NCI-H2196 (cell line): ENCODE data around the gene ZP1.

ENCODE experiments used
- DNase-seq: peaks from one replicate; lab custom pipeline; 2025; ENCODE audit not compliant: unreplicated experiment; lab: John Stamatoyannopoulos, UW

ZP1 gene

DNA sequence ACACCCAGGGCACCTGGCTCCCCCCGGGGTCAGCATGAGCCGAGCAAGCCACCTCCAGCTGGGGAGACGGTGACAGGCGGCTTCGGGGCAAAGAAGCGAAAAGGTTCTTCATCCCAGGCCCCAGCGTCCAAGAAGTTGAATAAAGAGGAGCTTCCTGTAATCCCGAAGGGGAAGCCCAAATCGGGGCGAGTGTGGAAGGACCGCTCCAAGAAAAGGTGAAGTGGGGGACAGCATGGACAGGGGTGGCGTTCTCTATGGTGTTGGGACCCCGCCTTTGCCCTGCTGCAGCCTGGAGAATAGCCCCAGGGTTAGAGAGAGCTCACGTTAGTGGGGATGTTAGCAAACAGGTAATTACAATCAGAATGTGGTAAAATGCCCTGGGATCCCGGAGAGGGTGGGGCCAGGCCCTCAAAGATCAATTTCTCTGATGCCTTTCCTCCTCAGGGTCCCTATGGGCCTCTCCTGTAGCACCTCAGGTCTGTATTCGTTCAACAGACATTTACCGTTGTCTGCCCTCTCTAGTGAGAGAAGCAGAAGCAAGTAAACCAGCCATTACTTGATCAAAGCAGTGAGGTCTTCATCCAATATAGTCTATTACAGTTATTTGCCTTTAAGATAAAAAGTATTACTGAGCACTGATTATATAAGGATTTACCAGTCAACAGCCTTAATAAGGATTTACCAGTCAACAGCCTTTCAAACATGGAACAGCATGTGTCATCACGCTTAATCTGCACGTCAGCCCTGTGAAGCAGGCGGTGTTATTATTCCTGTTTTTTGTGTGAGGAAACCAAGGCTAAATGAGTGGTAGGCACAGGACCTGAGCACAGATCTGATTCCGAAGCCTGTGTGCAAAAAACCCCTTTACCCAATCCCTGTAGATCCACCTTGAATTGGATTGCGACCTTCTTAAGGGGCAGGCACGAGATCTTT, 24.4 kb upstream of the ZP1 start:
- DNase-seq: no peak

DNA sequence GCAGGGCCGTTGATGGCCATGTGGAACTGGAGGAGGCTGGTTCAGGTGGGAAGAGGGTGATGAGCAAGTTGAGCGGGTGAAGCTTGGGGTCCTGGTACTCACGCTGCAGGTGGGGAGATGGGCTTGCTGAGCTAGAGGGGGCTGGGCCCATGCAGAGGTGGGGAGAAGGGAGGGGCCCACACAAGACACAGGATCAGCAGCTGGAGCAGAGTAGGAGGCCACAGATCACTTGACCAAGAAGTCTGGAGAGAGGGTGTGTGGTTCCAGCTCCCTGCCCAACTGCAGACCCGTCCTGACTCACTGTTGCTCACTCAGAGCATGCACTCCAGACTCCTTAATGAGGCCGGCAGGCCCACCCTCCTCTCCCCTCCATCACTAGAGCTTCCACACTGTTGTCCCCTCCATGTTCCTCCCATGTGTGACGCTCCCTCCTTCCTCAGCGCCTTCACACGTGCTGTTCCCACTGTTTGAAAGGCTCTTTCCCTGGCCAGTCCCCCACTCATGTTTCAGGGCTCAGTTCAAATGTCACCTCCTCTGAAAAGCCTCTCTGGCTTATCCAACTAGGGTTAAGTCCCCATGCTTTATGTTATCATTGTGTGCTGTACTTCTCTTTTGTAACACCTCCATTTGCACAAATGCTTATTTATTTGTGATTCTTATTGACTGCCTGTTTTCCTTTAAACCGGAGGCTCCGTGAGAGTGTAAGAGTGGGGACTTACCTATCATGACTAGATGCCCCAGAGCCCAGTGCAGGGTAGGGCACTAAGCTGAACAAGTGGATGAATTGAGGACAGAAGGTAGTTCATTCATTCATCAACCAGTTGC, 23.1 kb upstream of the ZP1 start:
- DNase-seq: no peak

DNA sequence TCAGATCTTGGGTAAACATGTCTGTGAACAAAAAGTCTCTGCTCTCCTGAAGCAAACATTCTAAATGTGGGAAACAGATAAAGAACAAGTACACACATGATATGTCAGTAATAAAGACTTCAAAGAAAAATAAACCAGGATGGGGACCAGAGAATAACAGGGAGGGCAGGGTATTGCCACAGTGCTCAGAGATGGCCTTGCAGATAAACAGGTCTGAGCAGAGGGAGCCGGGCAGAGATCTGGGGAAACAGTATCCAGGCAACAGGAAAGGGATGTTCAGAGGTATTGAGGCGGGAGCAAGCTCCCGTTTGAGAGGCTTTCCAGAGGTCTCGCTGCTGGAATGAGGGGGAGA, 22.5 kb upstream of the ZP1 start:
- no peak for DNase-seq

DNA sequence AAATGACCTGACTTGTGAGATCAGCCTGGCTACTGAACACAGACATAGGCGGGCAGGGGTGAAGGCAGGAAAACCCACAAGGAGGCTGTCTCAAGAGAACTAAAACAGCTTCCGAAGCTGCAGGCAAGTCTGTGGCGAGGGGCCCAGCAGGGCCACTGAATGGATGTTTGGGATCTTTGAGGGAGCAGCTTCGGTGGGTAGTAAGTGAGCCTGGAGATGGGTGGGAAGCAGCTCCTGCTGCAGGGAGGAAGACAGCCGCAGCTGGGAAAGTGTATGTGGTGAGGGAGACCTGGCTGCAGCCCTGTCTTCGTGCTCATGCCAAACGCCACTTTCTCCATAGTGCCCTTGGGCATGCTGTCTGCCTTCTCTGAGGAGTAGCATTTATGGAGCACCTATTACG, 22.0 kb upstream of the ZP1 start:
- DNase-seq: no peak

DNA sequence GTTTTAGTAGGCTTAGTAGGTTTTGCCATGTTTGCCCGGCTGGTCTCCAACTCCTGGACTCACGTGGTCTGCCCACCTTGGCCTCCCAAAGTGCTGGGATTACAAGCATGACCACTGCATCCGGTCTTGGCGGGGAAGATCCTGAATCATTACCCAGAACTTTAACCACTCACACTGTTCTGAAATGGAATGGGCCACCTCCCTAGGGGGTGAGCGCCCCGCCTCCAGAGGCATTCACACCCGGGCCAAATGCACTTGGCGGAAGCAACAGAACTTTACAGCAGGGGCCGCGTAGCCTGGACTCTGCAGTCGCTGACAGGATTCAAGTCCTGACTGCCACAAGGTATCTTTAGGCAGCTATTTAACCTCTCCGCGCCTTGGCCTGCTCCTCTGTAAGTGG, 20.1 kb upstream of the ZP1 start:
- no peak for DNase-seq

DNA sequence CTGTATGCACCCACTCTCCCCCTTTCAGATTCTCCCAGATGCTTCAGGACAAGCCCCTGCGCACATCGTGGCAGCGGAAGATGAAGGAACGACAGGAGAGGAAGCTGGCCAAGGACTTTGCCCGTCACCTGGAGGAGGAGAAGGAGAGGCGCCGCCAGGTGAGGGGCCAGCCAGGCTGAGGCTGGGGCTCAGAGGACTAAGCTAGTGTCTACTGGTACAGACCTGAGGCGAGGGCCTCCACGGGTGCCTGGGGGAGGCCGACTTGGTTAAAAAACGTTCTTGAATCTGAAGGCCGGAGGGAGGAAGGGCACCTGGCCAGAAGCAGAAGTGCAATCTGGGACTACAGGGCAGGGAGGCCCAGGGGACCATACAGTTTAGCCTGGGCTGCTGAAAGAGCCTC, 19.4 kb upstream of the ZP1 start:
- no peak for DNase-seq

DNA sequence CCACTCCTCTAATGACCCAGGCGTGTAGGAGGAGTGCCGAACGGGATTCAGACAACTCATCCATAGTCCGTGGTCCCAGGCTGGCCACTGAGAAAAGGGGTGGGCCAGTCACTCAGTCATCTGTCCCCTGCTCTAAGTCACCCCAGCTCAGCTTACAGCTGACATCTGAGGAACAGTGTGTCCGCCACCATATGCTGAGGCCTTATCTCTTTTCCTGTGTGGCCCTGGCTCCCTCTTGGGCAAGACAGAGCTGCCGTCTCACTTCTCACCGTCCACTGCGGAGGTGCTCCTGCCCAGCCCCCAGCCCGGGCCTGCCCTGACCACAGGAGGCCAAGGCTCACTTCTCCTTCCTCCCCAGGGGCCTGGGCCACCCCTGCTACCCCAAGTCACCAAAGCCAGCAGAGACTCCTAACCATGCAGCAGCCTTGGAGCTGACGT, 18.6 kb upstream of the ZP1 start:
- DNase-seq: no peak

DNA sequence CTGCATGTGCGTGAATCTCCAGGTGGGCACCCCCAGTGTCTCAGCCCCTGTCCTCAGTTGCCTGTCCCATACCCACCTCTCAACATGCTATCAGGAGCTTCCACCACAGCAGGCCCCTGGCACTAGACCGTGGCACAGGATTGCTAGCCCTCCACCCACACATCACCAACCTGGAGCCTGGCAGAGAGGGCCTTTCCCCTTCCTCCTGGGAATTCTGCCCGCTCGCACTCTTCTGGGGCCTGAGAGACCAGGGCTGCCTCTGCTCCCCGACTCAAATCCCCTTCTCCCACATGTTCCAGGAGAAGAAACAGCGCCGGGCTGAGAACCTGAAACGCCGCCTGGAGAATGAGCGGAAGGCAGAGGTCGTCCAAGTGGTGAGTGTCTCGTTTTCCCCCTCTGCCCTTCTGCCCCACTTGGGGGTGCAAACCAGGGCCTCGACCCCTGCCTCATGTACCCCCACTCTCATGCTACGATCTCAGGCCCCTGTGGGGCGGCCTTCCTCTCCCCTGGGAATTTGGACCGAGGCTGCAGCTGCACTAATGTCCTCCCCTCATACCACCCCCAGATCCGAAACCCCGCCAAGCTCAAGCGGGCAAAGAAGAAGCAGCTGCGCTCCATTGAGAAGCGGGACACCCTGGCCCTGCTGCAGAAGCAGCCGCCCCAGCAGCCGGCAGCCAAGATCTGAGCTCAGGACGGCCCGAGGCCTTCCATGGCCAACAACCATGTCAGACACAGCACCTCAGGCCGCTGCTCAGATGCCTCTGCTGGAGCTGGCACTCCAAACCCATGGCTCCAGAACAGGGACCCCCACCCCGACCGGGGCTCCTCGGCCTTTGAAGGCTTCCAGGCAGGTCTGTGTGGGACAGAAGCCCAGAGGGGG, 17.5 kb upstream of the ZP1 start:
- no peak for DNase-seq

DNA sequence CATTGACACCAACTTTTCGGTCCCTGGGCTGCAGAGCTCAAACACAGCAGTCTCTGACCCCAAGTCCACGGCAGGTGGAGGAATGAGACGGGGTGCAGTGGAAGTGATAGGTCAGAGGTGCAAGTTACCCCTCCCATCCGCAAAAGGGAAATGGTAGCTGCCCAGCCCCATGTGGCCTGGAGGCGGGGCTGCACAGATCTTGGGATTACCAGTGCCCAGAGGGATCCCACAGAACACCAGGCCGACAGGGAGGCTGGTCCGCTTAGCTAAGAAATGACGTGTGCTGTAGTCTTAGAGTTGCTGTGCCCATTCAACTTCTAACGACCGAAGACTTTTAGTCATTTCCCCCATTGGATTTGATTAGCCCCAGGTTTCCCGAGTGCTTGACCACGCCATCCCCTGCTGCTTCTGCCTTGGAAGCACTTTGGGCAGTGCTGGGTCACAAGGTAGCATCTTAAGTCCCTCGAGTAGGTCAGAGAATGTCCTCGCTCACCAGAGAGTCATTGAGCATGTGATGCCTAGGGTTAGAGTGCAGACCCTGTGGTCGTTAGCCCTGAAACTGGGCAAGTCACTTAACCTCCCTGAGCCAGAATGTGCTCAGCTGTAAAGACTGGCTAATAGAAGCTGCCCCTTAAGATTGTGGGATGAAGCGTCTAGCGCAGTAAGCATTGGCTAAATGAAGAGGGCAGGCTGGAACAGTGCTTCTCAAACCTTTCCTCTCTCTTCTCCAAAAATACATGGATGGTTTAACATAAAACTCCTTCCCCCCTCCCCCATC, 15.8 kb upstream of the ZP1 start:
- DNase-seq: no peak

DNA sequence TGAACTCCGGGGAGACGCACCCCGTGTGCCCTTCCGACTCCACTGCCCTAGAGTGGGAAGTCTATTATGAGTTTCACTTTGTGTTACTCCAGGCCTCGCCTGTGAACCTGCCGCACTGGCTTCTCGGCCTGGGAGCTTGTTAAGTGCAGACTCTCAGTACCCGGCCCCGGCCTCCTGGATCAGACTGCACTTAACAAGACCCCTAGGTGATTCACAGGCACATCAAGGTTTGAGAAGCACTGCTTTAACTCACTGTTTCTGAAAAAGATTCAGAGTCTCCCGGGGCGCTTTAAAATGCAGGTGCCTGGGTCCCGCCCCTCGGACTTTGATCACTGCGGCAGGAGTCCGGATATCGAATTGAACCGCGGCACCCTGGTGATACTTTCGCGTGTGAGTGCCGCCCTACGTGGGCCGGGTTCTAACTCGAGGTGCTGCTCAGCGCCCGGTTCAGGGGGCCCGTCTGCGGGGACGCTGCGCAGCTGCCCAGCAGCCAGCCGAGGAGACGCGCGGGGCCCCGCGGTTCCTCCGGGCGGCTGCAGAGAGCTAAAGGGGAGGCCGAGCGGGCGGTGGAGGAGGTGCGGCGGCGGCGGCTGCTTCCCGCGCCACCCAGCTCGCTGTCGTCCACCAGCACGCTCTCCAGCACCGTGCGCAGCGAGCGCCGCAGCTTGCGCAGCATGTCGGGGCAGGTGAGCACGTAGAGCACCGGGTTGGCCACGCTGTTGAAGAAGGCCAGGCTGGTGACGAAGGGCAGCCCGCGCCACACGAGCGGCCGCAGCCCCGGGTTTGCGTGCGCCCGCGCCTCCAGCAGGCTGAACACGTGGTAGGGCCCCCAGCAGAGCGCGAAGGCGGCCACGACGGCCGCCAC, 15.0 kb upstream of the ZP1 start:
- DNase-seq: no peak

DNA sequence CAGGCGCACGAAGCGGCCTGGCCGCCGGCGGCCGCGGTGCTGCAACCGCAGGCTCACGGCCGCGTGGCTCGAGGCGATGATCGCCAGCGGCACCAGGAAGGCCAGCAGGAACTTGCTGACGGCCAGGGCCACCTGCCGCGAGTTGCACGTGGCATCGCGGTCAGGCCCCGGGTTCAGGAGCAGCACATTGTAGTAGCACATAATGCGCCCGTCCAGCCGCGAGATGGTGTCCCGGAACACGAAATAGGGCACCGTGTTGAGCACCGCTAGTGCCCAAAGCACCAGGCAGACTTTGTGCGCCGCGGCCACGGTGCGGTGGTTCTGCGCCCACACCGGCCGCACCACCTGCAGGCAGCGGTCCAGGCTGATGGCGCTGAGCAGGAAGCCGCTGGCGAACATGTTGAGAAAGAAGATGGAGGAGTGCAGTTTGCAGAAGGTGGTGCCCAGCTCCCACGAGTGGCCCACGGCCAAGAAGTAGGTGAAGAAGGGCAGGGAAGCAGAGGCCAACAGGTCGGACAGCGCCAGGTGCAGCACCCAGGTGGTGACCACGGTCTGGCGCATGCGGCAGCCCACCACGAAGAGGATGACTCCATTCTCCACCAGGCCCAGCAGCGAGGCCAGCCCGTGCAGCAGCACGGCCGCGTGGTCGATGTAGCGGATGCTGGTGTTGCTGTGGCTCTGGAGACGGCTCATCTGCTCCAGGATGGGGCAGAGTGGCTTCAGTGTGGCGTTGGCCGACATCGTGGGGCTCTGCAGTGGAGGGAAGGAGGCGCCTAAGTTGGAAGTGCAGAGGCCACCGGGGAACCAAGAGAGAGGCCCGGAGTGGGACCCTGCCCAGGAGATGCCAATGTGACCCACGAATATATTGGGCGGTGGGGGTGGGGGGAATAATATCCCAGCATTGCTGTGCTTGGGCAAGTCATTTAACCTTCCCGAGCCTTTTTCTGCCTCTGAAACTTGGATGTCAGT, 14.1 kb upstream of the ZP1 start:
- DNase-seq: no peak

DNA sequence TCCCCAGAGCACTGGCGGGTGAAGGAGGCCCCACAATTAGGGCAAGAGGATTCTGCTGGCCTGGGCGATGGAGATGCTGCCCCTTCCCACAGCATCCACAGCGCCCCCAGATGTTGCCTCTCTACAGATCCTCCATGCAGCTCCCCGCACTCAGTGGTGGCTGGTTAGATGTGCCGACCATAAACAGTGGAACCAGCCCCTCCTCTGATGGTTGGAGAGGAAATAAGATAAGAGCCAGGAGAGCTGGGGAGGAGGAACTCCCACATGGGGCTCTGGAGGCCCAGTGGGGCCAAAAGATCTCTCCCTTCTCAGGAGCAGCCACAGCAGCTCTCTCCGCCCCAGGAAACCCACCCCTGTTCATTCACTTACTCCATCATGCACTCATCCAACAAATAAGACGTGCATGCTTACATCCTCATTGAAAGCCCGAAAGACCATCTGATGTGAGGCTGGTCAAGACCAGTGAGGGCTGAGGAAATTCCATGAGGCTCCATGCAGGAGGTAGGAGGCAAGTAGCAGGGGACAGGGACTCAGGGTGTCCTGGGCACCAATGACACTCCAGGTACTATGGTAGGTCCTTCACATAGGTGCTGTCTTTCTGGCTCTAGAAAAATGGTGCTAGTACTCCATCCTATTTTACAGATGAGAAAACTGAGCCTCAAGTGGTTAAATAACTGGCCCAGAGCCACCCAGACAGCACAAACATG, 13.0 kb upstream of the ZP1 start:
- DNase-seq: no peak

DNA sequence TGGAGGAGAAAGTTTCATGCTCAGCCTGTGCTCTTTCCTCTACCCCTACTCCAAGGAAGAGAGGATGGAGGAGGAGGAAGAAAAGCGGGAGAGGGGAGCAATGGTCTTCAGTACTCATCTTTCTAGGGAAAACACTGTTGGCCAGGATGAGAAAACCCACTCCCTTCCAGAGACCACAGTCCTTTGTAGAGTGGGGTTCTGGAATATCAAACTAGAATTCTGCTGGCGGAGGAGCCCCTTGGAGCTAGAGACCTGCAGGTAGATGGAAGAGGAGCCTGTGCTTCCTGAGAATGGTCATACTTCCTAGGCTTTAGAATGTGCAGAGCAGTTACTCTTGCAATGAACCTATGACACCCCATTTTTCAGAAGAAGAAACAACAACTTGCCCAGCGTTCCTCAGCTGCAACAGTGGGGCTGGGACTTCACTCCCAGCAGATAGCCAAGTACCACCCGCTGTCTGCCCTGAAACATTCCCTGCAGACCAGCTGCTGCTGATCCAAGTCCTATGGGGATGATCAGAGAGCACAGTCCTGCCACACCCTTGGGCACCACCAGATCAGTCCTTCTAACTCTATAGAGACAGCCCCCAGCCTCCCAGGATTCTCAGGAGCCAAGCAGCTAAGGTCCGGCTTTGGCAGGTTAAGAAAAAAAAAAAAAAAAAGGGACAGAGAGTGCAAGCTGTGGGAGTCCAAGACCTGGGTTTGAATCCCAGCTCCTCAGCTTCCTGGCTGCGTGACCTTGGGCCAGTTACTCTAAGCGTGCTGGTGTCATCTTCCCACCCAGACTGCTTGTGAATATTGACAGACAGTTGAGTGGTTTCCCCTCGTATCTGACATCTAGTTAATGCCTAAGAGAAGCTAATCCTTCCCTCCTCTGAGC, 12.3 kb upstream of the ZP1 start:
- DNase-seq: no peak

DNA sequence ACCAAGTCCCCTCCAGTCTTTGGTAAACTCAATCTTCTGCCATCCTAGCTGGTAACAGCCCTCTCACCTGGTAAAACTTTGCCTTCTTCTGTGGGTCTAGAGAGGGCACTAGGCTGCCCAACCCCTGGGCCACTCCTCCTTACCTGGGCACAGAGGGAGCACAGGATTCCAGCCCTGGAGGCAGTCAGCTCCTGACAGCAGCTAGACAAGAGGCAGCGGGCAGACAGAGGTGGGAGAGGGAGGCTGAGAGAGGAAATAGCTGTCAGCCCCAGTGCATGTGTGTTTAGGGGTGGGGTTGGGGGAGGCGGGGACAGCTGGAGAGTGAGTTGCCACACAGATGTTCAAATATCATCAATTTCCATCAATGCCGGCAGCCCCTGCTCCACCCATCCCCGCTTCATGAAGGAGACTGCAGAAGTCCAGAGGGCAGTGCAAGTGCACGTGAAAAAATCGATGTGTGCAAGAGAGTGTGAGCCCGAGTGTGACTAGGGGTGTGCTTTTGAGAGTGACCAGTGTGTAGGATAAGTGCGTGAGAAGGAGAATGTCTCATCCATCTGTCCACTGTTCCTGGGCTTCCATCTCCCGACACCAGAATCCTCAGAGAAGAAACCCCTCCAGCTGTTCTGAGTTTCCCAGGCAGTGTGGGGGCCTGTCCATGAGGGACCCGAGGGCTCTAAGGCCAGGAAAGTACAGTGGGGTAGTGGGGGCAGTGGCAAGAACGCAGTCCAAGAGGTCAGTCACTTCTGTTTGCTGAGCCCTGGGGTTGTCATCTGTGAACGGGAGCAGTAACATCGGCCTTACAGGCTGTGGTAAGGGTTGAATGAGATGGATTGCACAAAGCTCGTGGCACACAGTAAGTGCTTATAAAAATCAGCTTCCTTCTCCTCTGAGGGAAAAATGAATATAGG, 11.4 kb upstream of the ZP1 start, which contains the start of gene PTGDR2:
Gene PTGDR2 (minus strand): TSS at position 225 of the 908 bp plus-strand sequence. CDS start 2,228 bp downstream, outside the sequence.
- no peak for DNase-seq

DNA sequence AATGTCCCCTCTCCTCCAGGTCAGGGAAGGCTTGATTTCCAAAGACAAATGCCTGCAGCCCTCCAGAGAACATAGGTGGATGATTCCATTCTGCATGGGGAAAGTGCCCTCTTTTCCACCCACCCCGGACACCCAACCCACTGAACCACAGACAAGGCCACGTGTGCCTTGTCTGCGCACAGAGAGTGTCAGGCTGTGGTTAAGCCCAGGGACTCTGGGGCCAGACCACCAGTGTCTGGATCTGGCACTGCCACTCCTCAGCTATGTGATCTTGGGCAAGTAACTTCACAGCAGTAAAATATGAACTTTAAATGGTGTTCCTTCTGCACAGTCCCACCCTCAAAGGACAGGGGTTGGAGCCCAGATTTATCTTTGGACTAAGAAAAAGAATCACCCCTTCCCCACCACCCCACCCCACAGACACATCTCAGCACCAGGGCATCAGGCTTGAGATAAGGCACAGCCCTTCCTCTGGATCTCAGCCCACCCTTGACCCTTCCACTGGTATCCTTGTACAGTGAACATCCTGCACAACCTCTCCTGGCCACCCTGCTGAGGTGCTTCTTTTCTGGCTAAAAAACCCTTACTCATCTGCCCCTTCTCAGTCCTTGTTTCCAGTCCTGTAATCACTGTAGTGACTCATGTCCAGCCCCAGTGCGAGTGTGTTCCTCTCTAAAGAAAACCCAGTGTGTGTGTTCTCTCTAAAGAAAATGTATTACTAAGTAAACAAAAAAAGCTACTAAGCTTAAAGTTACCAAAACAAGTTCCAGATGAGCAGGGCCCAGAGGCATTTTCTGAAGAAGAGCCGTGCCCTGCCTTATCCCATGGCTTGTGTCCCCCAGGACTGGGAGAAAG, 9.7 kb upstream of the ZP1 start:
- no peak for DNase-seq
